Left ventricle myocardium inferior (tissue), 1 donor: Measurements from ENCODE around the gene ARMC5. TPM values are rescaled to one million over a fixed set of nuclear protein-coding genes. Genes with fewer than 3 reads are reported as not detected.
A peak's percentile ranks its signal among the peaks of the same experiment; 100 is the strongest.
"Not testable (repeated sequence)": the region's sequence is repeated elsewhere in the genome, so short reads cannot be mapped to it uniquely, and the experiment has no call there.

Experiments
- DNase-seq: peaks from one replicate; pipeline ENCODE4 v3.0.0-alpha.2; 2020
- H3K27ac ChIP-seq: fragments of 200-600 bp; replicated peaks from 2 replicates; pipeline ENCODE4 v1.8.0; 2021
- H3K27me3 ChIP-seq: fragments of 200-600 bp; 2 replicates; pipeline ENCODE4 v1.8.0; 2021; ENCODE audit warnings: low read depth
- H3K36me3 ChIP-seq: fragments of 200-600 bp; 2 replicates; pipeline ENCODE4 v1.8.0; 2021
- H3K4me1 ChIP-seq: fragments of 200-600 bp; 2 replicates; pipeline ENCODE4 v1.8.0; 2021
- H3K4me3 ChIP-seq: fragments of 200-600 bp; 2 replicates; pipeline ENCODE4 v1.8.0; 2021; ENCODE audit warnings: mild to moderate bottlenecking, moderate library complexity
- H3K9me3 ChIP-seq: fragments of 200-600 bp; replicated peaks from 2 replicates; pipeline ENCODE4 v1.8.0; 2021
- CTCF ChIP-seq: fragments of 200-600 bp; IDR thresholded peaks from 2 replicates; pipeline ENCODE4 v1.8.0; 2021; ENCODE audit warnings: antibody characterized with exemption, mild to moderate bottlenecking, borderline replicate concordance
- intact Hi-C: fragments of 100-400 bp; cut with micrococcal nuclease; formaldehyde crosslinking; loops from one replicate; pipeline ENCODE4 v1.11.0; 2022
- total RNA-seq: library from RNA; stranded (reverse); fragmentation: NEBNext Ultra II Directional; extraction: Animal tissue kit (Norgen Biotek cat#: 25700); gene quantifications from one replicate; pipeline ENCODE4 v1.2.1, GENCODE V29; 2021
- donor health status: DM: no; HTN: yes; CAD: no; lungs with severe emphysema.

Gene ARMC5
- total RNA-seq, 1 donor from 2014 or later, result 5.8 TPM

GRCh38 chr16:31477220-31478216 is 18.2 kb downstream of the ARMC5 start:
- intact Hi-C loops, result no loop called here
- DNase-seq, result no peak
- H3K27ac ChIP-seq, result no peak overlapping the region
- no peak for TF ChIP-seq CTCF
- H3K27me3 ChIP-seq, result peaks cover 15% of the 10 kb centered on the region
- peaks cover 43% of the 10 kb centered on the region for H3K36me3 ChIP-seq
- no peak overlapping the region for H3K4me3 ChIP-seq
- no peaks in the 10 kb centered on the region for H3K9me3 ChIP-seq
- H3K4me1 ChIP-seq, result peaks cover 30% of the 10 kb centered on the region

- no peaks in the 10 kb centered on the region for H3K9me3 ChIP-seq
- no peak overlapping the region for H3K27ac ChIP-seq
- no peak for TF ChIP-seq CTCF
- intact Hi-C loops, result no loop called here
- H3K36me3 ChIP-seq, result peaks cover 34% of the 10 kb centered on the region
- peaks cover 18% of the 10 kb centered on the region for H3K4me1 ChIP-seq
- peaks cover 15% of the 10 kb centered on the region for H3K27me3 ChIP-seq
- H3K4me3 ChIP-seq, result no peak overlapping the region
- no peak for DNase-seq
Observed at GRCh38 chr16:31478956-31479355, 19.7 kb downstream of the ARMC5 start.

GRCh38 chr16:31479751-31480150 is 20.4 kb downstream of the ARMC5 start:
- no peak for DNase-seq
- no peak overlapping the region for H3K27ac ChIP-seq
- peaks cover 20% of the 10 kb centered on the region for H3K27me3 ChIP-seq
- intact Hi-C loops, result no loop called here
- no peaks in the 10 kb centered on the region for H3K9me3 ChIP-seq
- H3K4me3 ChIP-seq, result no peak overlapping the region
- H3K4me1 ChIP-seq, result peaks cover 18% of the 10 kb centered on the region
- H3K36me3 ChIP-seq, result peaks cover 26% of the 10 kb centered on the region
- no peak for TF ChIP-seq CTCF

- H3K9me3 ChIP-seq, result no peaks in the 10 kb centered on the region
- peaks cover 18% of the 10 kb centered on the region for H3K4me1 ChIP-seq
- peaks cover 14% of the 10 kb centered on the region for H3K36me3 ChIP-seq
- intact Hi-C loops, result no loop called here
- no peak overlapping the region for H3K4me3 ChIP-seq
- H3K27me3 ChIP-seq, result peaks cover 32% of the 10 kb centered on the region
- H3K27ac ChIP-seq, result no peak overlapping the region
- no peak for TF ChIP-seq CTCF
- peak; percentile 54 for DNase-seq
Observed at GRCh38 chr16:31480851-31481536, 21.7 kb downstream of the ARMC5 start.

GRCh38 chr16:31483081-31483480 is 23.8 kb downstream of the ARMC5 start, which contains the start of gene SLC5A2:
Gene SLC5A2 (plus strand): TSS chr16:31483123. CDS start chr16:31483137, 14 bp downstream.
- DNase-seq, result no peak
- no peak within 1 kb of the TSS for H3K27ac ChIP-seq
- H3K9me3 ChIP-seq, result no peaks in the 10 kb centered on the region
- peaks cover 2% of the 10 kb centered on the region for H3K36me3 ChIP-seq
- TF ChIP-seq CTCF, result no peak
- H3K4me3 ChIP-seq, result no peak within 1 kb of the TSS
- peaks cover 30% of the 10 kb centered on the region for H3K4me1 ChIP-seq
- peaks cover 36% of the 10 kb centered on the region for H3K27me3 ChIP-seq
- intact Hi-C loops, result no loop called here

GRCh38 chr16:31484048-31484447 is 24.7 kb downstream of the ARMC5 start:
- intact Hi-C loops, DNase-seq, H3K27ac ChIP-seq: not testable (repeated sequence)

More at GRCh38 chr16:31484048-31484447, 24.7 kb downstream of the ARMC5 start:
- peaks cover 36% of the 10 kb centered on the region for H3K27me3 ChIP-seq
- peaks cover 38% of the 10 kb centered on the region for H3K4me1 ChIP-seq
- H3K4me3 ChIP-seq, H3K9me3 ChIP-seq, H3K36me3 ChIP-seq: not testable (repeated sequence)
